Lower lobe of right lung (tissue), 2 donors: ENCODE data around the gene PRIM1. TPM values are rescaled to one million over a fixed set of nuclear protein-coding genes. Genes with fewer than 3 reads are reported as not detected.

Source experiments
- ATAC-seq, 2 donors: fragments of 200-7000 bp; cut with Tn5 transposase; one replicate each; pipeline ENCODE4 v1.9.1; 2020 to 2022; ENCODE audit warnings: mild to moderate bottlenecking in 2 of 2, moderate library complexity in 2 of 2
- DNase-seq: peaks from one replicate; pipeline ENCODE4 v3.0.0-alpha.2; 2020
- H3K27ac ChIP-seq: fragments of 200-600 bp; one replicate; pipeline ENCODE4 v1.8.0; 2022
- H3K27me3 ChIP-seq: fragments of 200-600 bp; one replicate; pipeline ENCODE4 v1.8.0; 2022; ENCODE audit warnings: low read depth
- H3K36me3 ChIP-seq: fragments of 200-600 bp; one replicate; pipeline ENCODE4 v1.8.0; 2022; ENCODE audit warnings: mild to moderate bottlenecking
- H3K4me1 ChIP-seq: fragments of 200-600 bp; one replicate; pipeline ENCODE4 v1.8.0; 2022
- H3K4me3 ChIP-seq: fragments of 200-600 bp; one replicate; pipeline ENCODE4 v1.8.0; 2022; ENCODE audit warnings: mild to moderate bottlenecking
- H3K9me3 ChIP-seq: fragments of 200-600 bp; one replicate; pipeline ENCODE4 v1.8.0; 2022
- intact Hi-C: fragments of 100-400 bp; cut with DNase I; formaldehyde crosslinking; loops from one replicate; pipeline ENCODE4 v1.11.0; 2022
- total RNA-seq: library from RNA; stranded (reverse); fragmentation: NEBNext Ultra II Directional; extraction: Animal tissue kit (Norgen Biotek cat#: 25700); gene quantifications from one replicate; pipeline ENCODE4 v1.2.1, GENCODE V29; 2021
- TF ChIP-seq, protein P1 (sequence below): fragments of 200-600 bp; IDR thresholded peaks from one replicate; pipeline ENCODE4 v1.8.0; 2022; ENCODE audit warnings: antibody characterized with exemption, mild to moderate bottlenecking
- donor health status: DM: no; HTN: yes; CAD: no; lungs with severe emphysema.

Gene PRIM1
- total RNA-seq, 1 donor from 2014 or later: 7.7 TPM

DNA sequence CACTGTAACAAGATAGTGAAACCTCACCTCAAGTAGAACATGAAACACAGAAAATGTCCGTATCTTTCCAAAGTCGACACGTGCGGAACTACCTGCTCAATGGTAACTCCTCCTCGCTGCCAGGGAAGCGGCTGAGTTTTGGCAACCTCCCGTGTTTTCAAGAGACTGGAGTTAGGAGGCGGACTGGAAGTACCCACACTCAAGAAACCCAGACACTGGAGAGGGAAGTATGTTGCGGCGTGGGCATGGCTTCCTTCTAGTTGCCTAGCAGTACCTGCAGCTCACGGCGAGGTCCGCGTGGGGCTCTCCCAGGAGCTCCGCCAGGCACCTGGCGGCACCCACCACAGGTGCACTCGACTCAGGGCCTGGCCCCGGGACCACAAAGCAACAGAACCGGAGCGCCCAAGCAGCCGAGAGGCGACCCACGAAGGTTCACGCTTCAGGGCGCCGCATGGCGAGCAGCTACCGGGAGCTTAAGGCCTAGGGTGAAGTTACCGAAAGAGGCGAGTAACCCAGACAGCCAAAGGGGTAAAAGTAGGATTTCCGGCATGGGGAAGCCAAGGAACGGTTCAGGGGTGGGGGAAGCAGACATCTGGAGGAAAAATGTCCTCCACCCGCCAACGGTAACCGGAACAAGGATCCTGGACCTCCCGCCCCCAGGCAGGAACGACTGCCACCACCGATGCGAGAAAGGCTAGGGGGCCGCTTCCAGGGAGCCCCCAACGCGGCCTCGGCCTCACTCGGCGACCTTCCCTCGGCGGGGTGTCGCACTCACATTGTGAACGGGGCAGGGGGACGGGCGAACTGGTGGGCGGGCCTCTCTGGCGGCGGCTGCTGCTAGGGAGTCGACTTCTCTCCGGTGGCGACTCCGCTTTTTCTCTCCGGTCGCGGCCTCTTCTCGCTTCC is 64.6 kb downstream of the PRIM1 start:
- ATAC-seq (peak; percentile 66 to 70), DNase-seq (peak; percentile 90)
- Histone ChIP-seq H3K4me1 (peaks cover 49% of the 10 kb centered on the region), H3K4me3 (peak overlapping the region; percentile 99), H3K36me3 (no peaks in the 10 kb centered on the region), H3K27me3 (no peaks in the 10 kb centered on the region), H3K9me3 (no peaks in the 10 kb centered on the region), H3K27ac (peak overlapping the region; percentile 99)
- intact Hi-C loops: no loop called here
- TF ChIP-seq, protein P1, sequence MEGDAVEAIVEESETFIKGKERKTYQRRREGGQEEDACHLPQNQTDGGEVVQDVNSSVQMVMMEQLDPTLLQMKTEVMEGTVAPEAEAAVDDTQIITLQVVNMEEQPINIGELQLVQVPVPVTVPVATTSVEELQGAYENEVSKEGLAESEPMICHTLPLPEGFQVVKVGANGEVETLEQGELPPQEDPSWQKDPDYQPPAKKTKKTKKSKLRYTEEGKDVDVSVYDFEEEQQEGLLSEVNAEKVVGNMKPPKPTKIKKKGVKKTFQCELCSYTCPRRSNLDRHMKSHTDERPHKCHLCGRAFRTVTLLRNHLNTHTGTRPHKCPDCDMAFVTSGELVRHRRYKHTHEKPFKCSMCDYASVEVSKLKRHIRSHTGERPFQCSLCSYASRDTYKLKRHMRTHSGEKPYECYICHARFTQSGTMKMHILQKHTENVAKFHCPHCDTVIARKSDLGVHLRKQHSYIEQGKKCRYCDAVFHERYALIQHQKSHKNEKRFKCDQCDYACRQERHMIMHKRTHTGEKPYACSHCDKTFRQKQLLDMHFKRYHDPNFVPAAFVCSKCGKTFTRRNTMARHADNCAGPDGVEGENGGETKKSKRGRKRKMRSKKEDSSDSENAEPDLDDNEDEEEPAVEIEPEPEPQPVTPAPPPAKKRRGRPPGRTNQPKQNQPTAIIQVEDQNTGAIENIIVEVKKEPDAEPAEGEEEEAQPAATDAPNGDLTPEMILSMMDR: no peak

DNA sequence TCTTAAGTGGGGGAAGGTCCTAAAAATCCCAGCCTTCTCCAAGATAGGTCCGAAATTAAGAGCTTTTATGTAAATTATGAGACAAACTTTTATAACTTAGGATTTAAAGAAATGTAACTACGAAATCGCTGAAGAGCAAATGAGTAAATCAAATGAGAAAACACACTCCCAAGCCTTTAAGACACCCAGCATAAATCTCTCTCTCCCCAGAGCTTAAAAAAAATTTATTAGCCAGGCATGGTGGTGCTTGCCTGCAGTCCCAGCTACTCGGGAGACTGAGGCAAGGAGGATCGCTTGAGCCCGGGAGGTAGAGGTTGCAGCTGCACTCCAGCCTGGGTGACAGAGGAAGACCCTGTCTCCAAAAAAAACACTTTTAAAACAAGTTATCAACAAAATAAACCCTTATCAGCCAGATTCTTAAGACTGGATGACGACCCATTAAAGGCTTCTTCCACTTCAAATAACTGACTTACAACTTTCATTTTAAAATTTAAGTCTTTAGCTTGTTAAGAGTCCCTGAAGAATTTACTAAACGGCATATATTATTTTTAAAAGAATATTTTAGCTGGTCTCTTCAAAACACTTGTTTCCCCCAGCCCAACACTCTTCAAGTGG is 67.3 kb downstream of the PRIM1 start:
- Histone ChIP-seq H3K9me3 (no peaks in the 10 kb centered on the region), H3K4me1 (peaks cover 68% of the 10 kb centered on the region), H3K36me3 (peaks cover 14% of the 10 kb centered on the region), H3K4me3 (peak overlapping the region; percentile 99), H3K27ac (peak overlapping the region; percentile 69), H3K27me3 (no peaks in the 10 kb centered on the region)
- no peak for DNase-seq
- TF ChIP-seq, protein P1: no peak
- ATAC-seq: no peak
- intact Hi-C loops: no loop called here

DNA sequence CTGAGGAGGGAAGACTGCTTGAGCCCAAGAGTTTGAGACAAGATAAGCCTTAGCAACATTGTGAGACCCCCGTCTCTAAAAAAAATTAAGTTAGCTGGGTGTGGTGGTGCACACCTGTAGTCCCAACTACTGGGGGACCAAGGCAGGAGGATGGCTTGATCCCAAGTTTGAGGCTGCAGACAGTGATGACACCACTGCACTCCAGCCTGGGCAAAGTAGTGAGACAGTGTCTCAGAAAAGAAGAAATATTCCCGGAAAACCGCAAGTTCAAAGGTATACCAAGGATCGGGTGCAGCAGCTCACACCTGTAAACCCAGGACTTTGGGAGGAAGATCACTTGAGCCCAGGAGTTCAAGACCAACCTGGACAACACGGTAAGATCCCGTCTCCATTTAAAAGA is 69.8 kb downstream of the PRIM1 start:
- ATAC-seq: no peak
- DNase-seq: no peak
- Histone ChIP-seq H3K4me3 (no peak overlapping the region), H3K9me3 (no peaks in the 10 kb centered on the region), H3K36me3 (peaks cover 36% of the 10 kb centered on the region), H3K27me3 (no peaks in the 10 kb centered on the region), H3K4me1 (peaks cover 77% of the 10 kb centered on the region), H3K27ac (no peak overlapping the region)
- intact Hi-C loops: no loop called here
- TF ChIP-seq, protein P1: no peak

Other genes starting within 250 kb of the PRIM1 start
- 129 TPM for gene RBMS2, start 230.5 kb downstream of the PRIM1 start, total RNA-seq
- gene BAZ2A, start 122.0 kb downstream of the PRIM1 start, total RNA-seq: 112 TPM
- gene ATP5F1B, start 106.3 kb downstream of the PRIM1 start, total RNA-seq: 319 TPM
- 198 TPM for gene PTGES3, start 64.0 kb downstream of the PRIM1 start, total RNA-seq
- gene NACA, start 27.0 kb downstream of the PRIM1 start, total RNA-seq: 673 TPM
- gene HSD17B6, start 11.0 kb upstream of the PRIM1 start, total RNA-seq: 93.8 TPM
- not detected for gene SDR9C7, start 182.1 kb upstream of the PRIM1 start, total RNA-seq
- 0.53 TPM for gene RDH16, start 205.3 kb upstream of the PRIM1 start, total RNA-seq